Panc1 (cell line): Measurements from ENCODE around the gene ECM1.

ENCODE experiments used
- POLR2AphosphoS5 ChIP-seq: IDR thresholded peaks from 2 replicates; pipeline ENCODE4 v1.6.1; 2012; ENCODE audit warnings: mild to moderate bottlenecking, low read depth, low read length, moderate library complexity
- TCF7L2 ChIP-seq: IDR thresholded peaks from 2 replicates; pipeline ENCODE4 v1.6.1; 2011; ENCODE audit warnings: mild to moderate bottlenecking, low read depth, low read length, inconsistent platforms

- TF ChIP-seq TCF7L2 (no peak), POLR2AphosphoS5 (no peak)
Observed at GRCh38 chr1:150516616-150517015, 8.7 kb downstream of the ECM1 start.
